Stimulated activated CD8-positive, alpha-beta memory T cell treated with anti-CD3 and anti-CD28 coated beads, Interleukin-15, amount 100 ng/mL, for 24 hours (primary cell): ENCODE data around the gene ZFP62.
"Not testable (repeated sequence)": the region's sequence is repeated elsewhere in the genome, so short reads cannot be mapped to it uniquely, and the experiment has no call there.

Experiments used
- DNase-seq: peaks from one replicate; pipeline ENCODE4 v3.0.0-alpha.2; 2020; ENCODE audit warnings: low read depth

The ZFP62 gene

GRCh38 chr5:180860887-180861822, at the start of gene ZFP62:
Gene ZFP62, minus strand, starts transcription at chr5:180861276. Its CDS starts 57 bp downstream, at chr5:180861219.
- peak; percentile 71 for DNase-seq

- DNase-seq: no peak
Observed at GRCh38 chr5:180910735-180911134, 49.7 kb upstream of the ZFP62 start.

- no peak for DNase-seq
Observed at GRCh38 chr5:180910182-180910581, 49.1 kb upstream of the ZFP62 start.

GRCh38 chr5:180909782-180910181, 48.7 kb upstream of the ZFP62 start:
- no peak for DNase-seq

GRCh38 chr5:180908998-180909731, 48.1 kb upstream of the ZFP62 start:
- DNase-seq: no peak

GRCh38 chr5:180908400-180908799, 47.3 kb upstream of the ZFP62 start:
- no peak for DNase-seq

GRCh38 chr5:180901319-180902009, 40.4 kb upstream of the ZFP62 start:
- DNase-seq: no peak

GRCh38 chr5:180900178-180900577, 39.1 kb upstream of the ZFP62 start:
- DNase-seq: no peak

GRCh38 chr5:180898621-180899246, 37.7 kb upstream of the ZFP62 start, which contains the start of gene BTNL8:
Gene BTNL8, plus strand, starts transcription at chr5:180899159. Its CDS starts 152 bp downstream, at chr5:180899311.
- no peak for DNase-seq

GRCh38 chr5:180895330-180895729, 34.3 kb upstream of the ZFP62 start:
- not testable (repeated sequence) for DNase-seq

GRCh38 chr5:180889381-180889780, 28.3 kb upstream of the ZFP62 start:
- DNase-seq: no peak

GRCh38 chr5:180885845-180886529, 24.9 kb upstream of the ZFP62 start:
- not testable (repeated sequence) for DNase-seq

- no peak for DNase-seq
Observed at GRCh38 chr5:180875860-180876426, 14.9 kb upstream of the ZFP62 start.

GRCh38 chr5:180874804-180875582, 13.9 kb upstream of the ZFP62 start:
- no peak for DNase-seq

GRCh38 chr5:180873615-180874520, 12.8 kb upstream of the ZFP62 start:
- DNase-seq: no peak

GRCh38 chr5:180872419-180872818, 11.3 kb upstream of the ZFP62 start:
- DNase-seq: no peak

- DNase-seq: no peak
Observed at GRCh38 chr5:180870276-180871068, 9.4 kb upstream of the ZFP62 start.

GRCh38 chr5:180869587-180869986, 8.5 kb upstream of the ZFP62 start:
- DNase-seq: no peak
